Daoy (cell line): Measurements from ENCODE around the gene COL2A1. TPM values are rescaled to one million over a fixed set of nuclear protein-coding genes. Genes with fewer than 3 reads are reported as not detected.
"Not testable (repeated sequence)": the region's sequence is repeated elsewhere in the genome, so short reads cannot be mapped to it uniquely, and the experiment has no call there.

Source experiments
- DNase-seq: peaks from one replicate; pipeline ENCODE4 v3.0.0-alpha.2; 2015; ENCODE audit warnings: low read depth
- total RNA-seq: library from RNA; depleted of rRNA; stranded (reverse); fragments of >200 nt; shearing (Covaris generic); gene quantifications from 2 replicates; pipeline ENCODE4 v1.2.3, GENCODE V29; 2014

The COL2A1 gene
- total RNA-seq, 1 experiment from 2014 or later = 1.1 TPM

GRCh38 chr12:47975816-47976215 is 28.5 kb downstream of the COL2A1 start:
- no peak for DNase-seq

GRCh38 chr12:47975036-47975620 is 29.1 kb downstream of the COL2A1 start:
- DNase-seq = no peak

GRCh38 chr12:47973870-47974269 is 30.4 kb downstream of the COL2A1 start:
- no peak for DNase-seq

GRCh38 chr12:47972895-47973294 is 31.4 kb downstream of the COL2A1 start:
- no peak for DNase-seq

- no peak for DNase-seq
These were observed 33.4 kb downstream of the COL2A1 start for GRCh38 chr12:47970843-47971242.

GRCh38 chr12:47969845-47970244 is 34.4 kb downstream of the COL2A1 start:
- DNase-seq = no peak

- DNase-seq = no peak
These were observed 36.6 kb downstream of the COL2A1 start for GRCh38 chr12:47967461-47968321.

- DNase-seq = no peak
These were observed 38.7 kb downstream of the COL2A1 start for GRCh38 chr12:47965581-47965980.

- no peak for DNase-seq
These were observed 40.1 kb downstream of the COL2A1 start for GRCh38 chr12:47964106-47964728.

GRCh38 chr12:47963340-47964040 is 40.8 kb downstream of the COL2A1 start, which contains the start of gene TMEM106C:
TMEM106C (plus strand) TSS chr12:47963596; CDS start chr12:47964237, 641 bp downstream.
- DNase-seq = peak; percentile 96

GRCh38 chr12:47962198-47962597 is 42.1 kb downstream of the COL2A1 start:
- DNase-seq = no peak

- not testable (repeated sequence) for DNase-seq
These were observed 46.6 kb downstream of the COL2A1 start for GRCh38 chr12:47957671-47958070.

GRCh38 chr12:47955059-47955458 is 49.2 kb downstream of the COL2A1 start:
- no peak for DNase-seq

- DNase-seq = no peak
These were observed 49.7 kb downstream of the COL2A1 start for GRCh38 chr12:47954467-47955045.

- peak; percentile 60 for DNase-seq
These were observed 50.2 kb downstream of the COL2A1 start for GRCh38 chr12:47954058-47954457.

- DNase-seq = no peak
These were observed 53.3 kb downstream of the COL2A1 start for GRCh38 chr12:47950856-47951468.

GRCh38 chr12:47949441-47950341 is 54.6 kb downstream of the COL2A1 start:
- peak; percentile 79 for DNase-seq

- DNase-seq = no peak
These were observed 56.9 kb downstream of the COL2A1 start for GRCh38 chr12:47947341-47947740.

- peak; percentile 34 for DNase-seq
These were observed 57.6 kb downstream of the COL2A1 start for GRCh38 chr12:47946413-47947323.
